Fibroblast of villous mesenchyme (primary cell): ENCODE measurements around the gene KCNK18. TPM values are rescaled to one million over a fixed set of nuclear protein-coding genes. Genes with fewer than 3 reads are reported as not detected.

Experiments used
- DNase-seq: peaks from one replicate; pipeline ENCODE4 v3.0.0-alpha.2; 2010; ENCODE audit warnings: low read depth
- H3K4me3 ChIP-seq: 2 replicates; pipeline ENCODE4 v1.5.1; 2011; ENCODE audit warnings: low read depth, mild to moderate bottlenecking, low read length
- CTCF ChIP-seq: IDR thresholded peaks from 2 replicates; pipeline ENCODE4 v1.5.1; 2012; ENCODE audit warnings: low read depth, mild to moderate bottlenecking, low read length; ENCODE audit not compliant: insufficient read depth
- total RNA-seq: library from RNA; depleted of rRNA; stranded (reverse); fragments of >200 nt; gene quantifications from 2 replicates; pipeline ENCODE4 v1.2.3, GENCODE V29; 2012

Gene KCNK18
- total RNA-seq, 1 donor: not detected

GRCh38 chr10:117241541-117242462, 44.5 kb downstream of the KCNK18 start:
- TF ChIP-seq CTCF: no peak
- no peak overlapping the region for H3K4me3 ChIP-seq
- peak; percentile 5 for DNase-seq

DNA sequence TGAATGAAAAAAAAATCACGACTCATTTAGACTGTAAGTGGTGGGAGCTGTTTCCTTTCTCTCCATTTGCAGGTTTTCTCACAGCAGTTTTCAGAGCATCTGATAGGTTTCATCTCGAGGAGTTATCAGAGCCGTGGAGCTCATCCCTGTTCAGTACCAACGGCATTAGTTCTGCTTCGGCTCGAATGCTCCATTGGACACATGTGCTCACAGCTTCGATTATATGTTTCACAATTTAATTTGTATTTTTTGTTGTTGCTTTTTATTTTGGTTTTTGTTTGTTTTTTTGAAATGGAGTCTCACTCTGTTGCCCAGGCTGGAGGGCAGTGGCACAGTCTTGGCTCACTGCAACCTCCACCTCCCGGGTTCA, 45.2 kb downstream of the KCNK18 start:
- DNase-seq: no peak
- no peak overlapping the region for H3K4me3 ChIP-seq
- no peak for TF ChIP-seq CTCF

DNA sequence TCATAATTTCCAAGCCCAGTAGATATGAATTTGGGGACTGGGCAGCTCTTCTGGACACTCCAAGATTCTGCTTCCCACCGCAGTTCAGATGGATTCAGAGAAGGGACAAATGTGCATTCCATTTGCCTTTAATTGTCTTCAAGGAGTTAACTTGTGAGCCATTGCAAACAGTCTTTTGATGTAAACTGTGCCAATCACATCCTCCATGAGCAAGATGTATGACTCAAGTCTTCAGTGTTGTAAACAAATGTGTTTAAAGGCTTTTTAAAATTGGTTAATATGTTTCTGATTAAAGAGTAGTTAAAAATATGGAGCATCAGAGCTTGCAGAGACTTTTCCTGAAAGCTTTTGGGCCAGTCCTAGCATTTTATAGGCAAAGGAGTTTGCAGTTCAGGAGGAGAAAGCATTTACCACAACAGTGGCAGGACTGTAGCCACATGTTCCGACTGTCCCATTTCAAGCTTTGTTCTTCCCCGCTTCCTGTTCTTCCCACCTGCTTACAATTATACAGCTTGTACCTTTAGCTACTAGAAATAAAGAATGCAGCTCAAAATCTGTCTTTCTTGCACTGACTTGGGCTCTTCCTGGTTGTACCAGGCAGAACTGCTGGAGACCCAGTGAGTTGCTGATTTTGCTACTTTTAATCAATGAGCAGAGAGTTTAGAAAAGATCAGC, 49.8 kb downstream of the KCNK18 start:
- no peak for DNase-seq
- H3K4me3 ChIP-seq: no peak overlapping the region
- TF ChIP-seq CTCF: no peak

DNA sequence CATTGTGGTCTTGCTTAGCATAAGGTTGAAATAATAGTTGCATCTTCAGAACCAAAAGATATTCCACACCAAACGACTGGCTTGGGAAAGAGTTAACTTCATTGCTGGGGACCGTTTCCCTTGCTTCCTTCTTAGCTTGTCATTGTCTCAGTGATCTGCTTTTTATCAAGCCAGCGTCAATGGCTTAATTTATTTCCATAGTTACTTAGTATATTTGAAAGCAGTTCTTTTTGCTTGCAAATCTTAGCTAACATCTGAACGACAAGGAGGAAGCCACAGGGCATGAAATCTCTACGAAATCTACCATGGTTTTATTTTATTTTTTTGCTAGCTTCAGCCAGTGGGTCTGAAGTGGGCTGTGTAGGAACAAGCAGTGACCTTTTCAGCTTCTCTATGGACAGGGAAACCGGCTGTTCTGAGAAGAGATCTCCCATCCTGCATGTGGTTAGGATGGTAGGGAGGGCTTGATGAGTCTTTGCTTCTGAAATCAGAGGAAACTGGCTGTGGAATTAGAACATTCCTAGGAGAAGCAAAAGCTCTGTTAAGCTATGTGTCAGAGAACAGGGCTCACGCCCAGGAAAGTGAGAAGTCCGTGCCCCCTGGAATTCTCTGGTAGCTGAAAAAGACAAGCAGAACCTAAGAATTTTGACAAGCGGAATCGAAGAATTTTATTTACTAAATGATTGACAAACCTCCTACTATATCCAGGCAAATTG, 51.6 kb downstream of the KCNK18 start:
- DNase-seq: no peak
- H3K4me3 ChIP-seq: no peak overlapping the region
- no peak for TF ChIP-seq CTCF

DNA sequence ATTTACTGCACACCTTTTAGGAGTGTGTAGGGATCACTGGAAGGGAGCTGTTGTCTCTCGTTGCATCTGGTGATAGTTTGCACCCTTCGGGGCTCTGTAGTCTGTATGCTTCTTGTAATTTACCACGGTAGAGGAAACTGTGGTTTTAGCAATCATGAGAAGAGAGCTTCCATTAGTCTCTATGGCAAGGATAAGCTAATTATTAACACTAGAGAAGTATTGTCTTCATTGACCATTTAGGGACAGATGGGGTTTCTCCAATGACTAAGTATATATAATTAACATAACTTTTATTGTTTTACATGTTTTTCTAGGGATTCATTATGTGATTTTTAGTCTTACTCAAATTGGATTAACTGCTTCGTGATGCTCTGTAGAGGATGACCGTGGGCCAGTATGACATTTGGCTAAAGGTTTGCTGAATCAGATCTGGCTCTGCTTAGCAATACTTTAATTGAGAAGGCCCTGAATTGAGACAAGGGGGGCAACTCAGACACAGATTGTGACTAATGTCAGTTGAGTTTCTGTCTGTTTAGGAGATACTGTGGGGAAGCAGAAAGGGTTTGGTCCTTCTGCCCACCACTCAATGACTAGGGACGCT, 52.3 kb downstream of the KCNK18 start:
- no peak for TF ChIP-seq CTCF
- DNase-seq: no peak
- H3K4me3 ChIP-seq: no peak overlapping the region

DNA sequence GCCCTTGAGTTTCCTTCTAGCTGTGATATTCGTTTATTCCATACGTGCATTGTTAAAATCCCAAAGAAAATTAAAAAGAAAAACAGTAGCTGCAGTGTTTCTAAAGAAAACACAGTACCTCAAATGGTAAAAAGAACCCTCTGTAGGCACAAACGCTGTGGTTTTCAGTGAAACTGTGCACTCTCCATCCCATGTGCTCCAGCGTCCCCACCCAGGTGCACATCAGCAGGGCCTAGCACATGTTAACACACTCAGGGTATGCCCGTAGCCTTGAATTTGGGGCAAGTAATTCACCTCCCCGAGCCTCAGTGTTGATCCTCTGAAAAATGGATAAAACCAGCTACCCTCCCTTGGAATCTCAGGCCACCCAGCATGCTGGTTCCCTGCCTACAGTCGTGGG, 53.1 kb downstream of the KCNK18 start:
- DNase-seq: no peak
- TF ChIP-seq CTCF: no peak
- no peak overlapping the region for H3K4me3 ChIP-seq
